Measurements from ENCODE around the gene TMEM52. TPM values are rescaled to one million over a fixed set of nuclear protein-coding genes. Genes with fewer than 3 reads are reported as not detected.

TMEM52 gene
- total and polyA plus RNA-seq, 9 of the 15 experiments (the other 6 are each of a cell fraction or from before 2014, with no cell fraction given), result 0.37 to 22.5 (median 6.8) TPM

DNA sequence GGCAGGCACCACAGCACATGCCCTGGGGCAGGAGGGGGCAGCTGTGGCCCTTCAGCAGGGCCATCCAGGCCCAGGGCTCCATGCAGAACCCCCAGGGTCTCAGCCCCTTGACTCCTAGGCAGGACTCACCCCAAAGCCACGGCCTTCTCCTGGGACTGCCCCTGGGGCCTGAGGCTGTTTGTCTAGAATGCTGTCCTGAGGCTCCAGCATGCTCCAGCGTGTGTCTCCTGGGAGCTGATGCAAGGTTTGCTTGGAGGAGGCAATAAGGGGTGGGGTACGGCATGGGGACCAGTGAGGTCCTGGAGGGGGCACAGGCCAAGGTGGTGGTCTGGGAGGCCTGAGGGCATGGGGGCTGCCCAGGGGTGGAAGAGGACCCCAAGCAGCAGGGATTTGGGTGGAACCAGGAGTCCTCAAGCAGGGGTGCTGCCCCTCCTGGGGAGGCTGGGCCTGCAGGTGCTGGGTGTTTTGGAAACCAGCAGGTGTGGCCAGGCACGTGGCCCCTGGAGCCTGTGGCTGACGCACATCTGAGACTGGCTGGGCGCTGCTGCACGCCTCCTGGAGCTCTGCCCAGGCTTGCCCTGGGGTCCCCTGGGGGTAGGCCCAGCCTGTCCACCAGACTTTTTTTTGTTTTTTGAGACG, 11.9 kb downstream of the TMEM52 start (continued):
- TF ChIP-seq, protein P1, sequence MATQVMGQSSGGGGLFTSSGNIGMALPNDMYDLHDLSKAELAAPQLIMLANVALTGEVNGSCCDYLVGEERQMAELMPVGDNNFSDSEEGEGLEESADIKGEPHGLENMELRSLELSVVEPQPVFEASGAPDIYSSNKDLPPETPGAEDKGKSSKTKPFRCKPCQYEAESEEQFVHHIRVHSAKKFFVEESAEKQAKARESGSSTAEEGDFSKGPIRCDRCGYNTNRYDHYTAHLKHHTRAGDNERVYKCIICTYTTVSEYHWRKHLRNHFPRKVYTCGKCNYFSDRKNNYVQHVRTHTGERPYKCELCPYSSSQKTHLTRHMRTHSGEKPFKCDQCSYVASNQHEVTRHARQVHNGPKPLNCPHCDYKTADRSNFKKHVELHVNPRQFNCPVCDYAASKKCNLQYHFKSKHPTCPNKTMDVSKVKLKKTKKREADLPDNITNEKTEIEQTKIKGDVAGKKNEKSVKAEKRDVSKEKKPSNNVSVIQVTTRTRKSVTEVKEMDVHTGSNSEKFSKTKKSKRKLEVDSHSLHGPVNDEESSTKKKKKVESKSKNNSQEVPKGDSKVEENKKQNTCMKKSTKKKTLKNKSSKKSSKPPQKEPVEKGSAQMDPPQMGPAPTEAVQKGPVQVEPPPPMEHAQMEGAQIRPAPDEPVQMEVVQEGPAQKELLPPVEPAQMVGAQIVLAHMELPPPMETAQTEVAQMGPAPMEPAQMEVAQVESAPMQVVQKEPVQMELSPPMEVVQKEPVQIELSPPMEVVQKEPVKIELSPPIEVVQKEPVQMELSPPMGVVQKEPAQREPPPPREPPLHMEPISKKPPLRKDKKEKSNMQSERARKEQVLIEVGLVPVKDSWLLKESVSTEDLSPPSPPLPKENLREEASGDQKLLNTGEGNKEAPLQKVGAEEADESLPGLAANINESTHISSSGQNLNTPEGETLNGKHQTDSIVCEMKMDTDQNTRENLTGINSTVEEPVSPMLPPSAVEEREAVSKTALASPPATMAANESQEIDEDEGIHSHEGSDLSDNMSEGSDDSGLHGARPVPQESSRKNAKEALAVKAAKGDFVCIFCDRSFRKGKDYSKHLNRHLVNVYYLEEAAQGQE (IDR thresholded peaks at IDR 0.05; ENCODE audit: borderline replicate concordance), result no peak
- TF ChIP-seq, protein P1 (CRISPR knock-in tag; IDR thresholded peaks at IDR 0.05; ENCODE audit: low read depth), result no peak
- TF ChIP-seq TRIM24 (IDR thresholded peaks at IDR 0.05) (peak; percentile 68 to 77; a peak in 2 of 4 replicates), NFE2L1 (tag; IDR thresholded peaks at IDR 0.05; ENCODE audit: borderline replicate concordance, low read depth) (no peak), ZNF589 (CRISPR knock-in tag; IDR thresholded peaks at IDR 0.05; ENCODE audit: low read depth) (peak; percentile 64; the same call in 1 of the 2 replicates), HNRNPLL (IDR thresholded peaks at IDR 0.05; ENCODE audit: low read depth, low read length, poor library complexity, severe bottlenecking) (no peak), JUND (IDR thresholded peaks at IDR 0.05; ENCODE audit: borderline replicate concordance, low read depth, low read length) (0 out of 2 replicates have a peak, but pooled peaks have one; percentile 15), JUND (tag; IDR thresholded peaks at IDR 0.05; ENCODE audit: borderline replicate concordance, low read depth, low read length) (no peak), ZNF584 (CRISPR knock-in tag; IDR thresholded peaks at IDR 0.05; ENCODE audit: low read depth) (peak; percentile 69; the same call in 1 of the 2 replicates), ATF7 (IDR thresholded peaks at IDR 0.05) (peak; percentile 31; the same call in 1 of the 2 replicates)
- TF ChIP-seq, protein P2, sequence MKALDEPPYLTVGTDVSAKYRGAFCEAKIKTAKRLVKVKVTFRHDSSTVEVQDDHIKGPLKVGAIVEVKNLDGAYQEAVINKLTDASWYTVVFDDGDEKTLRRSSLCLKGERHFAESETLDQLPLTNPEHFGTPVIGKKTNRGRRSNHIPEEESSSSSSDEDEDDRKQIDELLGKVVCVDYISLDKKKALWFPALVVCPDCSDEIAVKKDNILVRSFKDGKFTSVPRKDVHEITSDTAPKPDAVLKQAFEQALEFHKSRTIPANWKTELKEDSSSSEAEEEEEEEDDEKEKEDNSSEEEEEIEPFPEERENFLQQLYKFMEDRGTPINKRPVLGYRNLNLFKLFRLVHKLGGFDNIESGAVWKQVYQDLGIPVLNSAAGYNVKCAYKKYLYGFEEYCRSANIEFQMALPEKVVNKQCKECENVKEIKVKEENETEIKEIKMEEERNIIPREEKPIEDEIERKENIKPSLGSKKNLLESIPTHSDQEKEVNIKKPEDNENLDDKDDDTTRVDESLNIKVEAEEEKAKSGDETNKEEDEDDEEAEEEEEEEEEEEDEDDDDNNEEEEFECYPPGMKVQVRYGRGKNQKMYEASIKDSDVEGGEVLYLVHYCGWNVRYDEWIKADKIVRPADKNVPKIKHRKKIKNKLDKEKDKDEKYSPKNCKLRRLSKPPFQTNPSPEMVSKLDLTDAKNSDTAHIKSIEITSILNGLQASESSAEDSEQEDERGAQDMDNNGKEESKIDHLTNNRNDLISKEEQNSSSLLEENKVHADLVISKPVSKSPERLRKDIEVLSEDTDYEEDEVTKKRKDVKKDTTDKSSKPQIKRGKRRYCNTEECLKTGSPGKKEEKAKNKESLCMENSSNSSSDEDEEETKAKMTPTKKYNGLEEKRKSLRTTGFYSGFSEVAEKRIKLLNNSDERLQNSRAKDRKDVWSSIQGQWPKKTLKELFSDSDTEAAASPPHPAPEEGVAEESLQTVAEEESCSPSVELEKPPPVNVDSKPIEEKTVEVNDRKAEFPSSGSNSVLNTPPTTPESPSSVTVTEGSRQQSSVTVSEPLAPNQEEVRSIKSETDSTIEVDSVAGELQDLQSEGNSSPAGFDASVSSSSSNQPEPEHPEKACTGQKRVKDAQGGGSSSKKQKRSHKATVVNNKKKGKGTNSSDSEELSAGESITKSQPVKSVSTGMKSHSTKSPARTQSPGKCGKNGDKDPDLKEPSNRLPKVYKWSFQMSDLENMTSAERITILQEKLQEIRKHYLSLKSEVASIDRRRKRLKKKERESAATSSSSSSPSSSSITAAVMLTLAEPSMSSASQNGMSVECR (CRISPR knock-in tag; IDR thresholded peaks at IDR 0.05), result peak; percentile 75
- TF ChIP-seq, protein P3, sequence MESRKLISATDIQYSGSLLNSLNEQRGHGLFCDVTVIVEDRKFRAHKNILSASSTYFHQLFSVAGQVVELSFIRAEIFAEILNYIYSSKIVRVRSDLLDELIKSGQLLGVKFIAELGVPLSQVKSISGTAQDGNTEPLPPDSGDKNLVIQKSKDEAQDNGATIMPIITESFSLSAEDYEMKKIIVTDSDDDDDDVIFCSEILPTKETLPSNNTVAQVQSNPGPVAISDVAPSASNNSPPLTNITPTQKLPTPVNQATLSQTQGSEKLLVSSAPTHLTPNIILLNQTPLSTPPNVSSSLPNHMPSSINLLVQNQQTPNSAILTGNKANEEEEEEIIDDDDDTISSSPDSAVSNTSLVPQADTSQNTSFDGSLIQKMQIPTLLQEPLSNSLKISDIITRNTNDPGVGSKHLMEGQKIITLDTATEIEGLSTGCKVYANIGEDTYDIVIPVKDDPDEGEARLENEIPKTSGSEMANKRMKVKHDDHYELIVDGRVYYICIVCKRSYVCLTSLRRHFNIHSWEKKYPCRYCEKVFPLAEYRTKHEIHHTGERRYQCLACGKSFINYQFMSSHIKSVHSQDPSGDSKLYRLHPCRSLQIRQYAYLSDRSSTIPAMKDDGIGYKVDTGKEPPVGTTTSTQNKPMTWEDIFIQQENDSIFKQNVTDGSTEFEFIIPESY (CRISPR knock-in tag; IDR thresholded peaks at IDR 0.05), result peak; percentile 79; the same call in 1 of the 2 replicates

All from K562 (cell line).